HG03460 (cell line): ENCODE results near the gene PTGFRN.
"Not testable (repeated sequence)": the region's sequence is repeated elsewhere in the genome, so short reads cannot be mapped to it uniquely, and the experiment has no call there.

Source experiments
- ATAC-seq: cut with Tn5 transposase; IDR thresholded peaks from one replicate; pipeline ENCODE4 v1.9.1; 2021; ENCODE audit not compliant: unreplicated experiment

The PTGFRN gene

DNA sequence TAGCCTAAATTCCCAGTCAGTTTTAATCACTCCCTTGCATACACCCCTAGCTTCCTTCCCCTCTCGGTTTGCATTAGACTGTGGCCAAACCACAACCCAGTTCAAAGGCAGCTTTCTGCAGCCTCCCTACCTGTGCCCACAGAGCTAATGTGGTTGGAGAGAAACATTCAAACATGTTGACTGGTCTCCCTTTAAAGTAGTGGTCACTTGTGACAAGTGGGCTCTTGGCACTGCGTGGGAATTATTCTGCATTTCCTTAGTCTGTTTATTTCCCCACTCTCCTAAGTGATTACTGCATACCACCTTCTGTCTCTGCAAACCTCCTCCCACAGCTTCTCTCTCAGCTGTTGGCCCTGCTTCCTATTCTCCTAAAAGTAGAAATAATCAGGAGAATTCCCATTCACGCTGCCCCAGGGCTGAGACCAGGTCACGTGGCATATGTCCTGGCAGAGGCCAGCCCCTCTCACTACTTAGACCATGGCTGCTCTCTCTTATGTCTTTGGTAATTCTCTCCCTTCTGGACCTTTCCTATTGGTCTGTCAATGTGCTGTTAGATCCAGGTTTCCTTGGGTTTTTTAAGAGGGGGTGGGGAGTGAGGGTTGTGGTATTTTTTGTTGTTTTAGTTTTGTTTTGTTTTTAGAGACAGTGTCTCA lies 53.4 kb downstream of the PTGFRN start:
- ATAC-seq: no peak

- no peak for ATAC-seq
These were observed 57.1 kb downstream of the PTGFRN start for GRCh38 chr1:116966791-116967190.

DNA sequence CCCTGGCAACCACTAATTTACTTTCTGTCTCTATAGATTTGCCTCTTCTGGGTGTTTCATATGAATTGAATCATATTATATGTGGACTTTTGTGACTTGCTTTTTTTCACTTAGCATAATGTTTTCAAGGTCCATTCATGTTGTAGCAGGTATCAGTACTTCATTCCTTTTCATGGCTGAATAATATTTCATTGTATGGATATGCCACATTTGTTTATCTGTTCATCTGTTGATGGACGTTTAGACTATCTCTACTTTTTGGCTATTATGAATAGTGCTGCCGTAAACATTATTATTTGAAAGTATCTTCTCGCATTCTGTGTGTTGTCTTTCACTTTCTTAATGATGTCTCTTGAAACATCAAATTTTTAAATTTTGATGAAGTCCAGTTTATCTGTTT lies 59.0 kb downstream of the PTGFRN start:
- no peak for ATAC-seq

GRCh38 chr1:116971258-116971860 lies 61.6 kb downstream of the PTGFRN start:
- no peak for ATAC-seq

DNA sequence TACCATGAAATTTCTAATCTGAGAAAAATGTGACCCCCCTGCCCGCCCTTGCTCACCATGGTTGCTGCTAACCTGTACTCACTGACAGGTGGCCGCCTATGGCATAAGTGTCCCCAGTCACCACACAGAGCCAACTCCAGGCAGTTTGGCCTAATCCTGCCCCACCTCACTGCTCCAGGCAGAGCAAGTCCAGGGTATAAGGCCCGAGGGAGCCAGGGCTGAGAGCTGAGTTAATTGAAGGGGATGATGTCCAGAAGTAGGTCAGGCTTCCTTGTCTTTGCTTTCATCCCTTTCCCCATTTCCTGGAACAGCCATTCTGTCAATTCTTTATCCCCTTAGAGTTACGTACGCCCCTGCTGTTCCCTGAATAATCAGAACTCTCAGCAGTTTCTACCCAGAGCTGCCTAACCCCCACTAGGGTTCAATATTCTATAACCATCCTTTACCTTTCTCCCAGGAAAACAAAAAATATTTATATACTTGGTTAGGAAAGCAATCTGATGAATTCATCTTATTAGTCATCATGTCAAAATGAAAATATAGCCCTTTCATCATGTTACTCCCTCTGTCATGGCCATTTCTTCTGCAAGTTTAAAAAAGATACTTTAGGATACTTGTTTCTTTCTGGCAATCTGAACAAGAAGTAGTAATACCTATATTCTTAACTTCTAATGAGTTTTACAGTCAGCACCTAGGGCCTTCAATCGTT lies 62.4 kb downstream of the PTGFRN start:
- no peak for ATAC-seq

GRCh38 chr1:116972674-116973030 lies 62.9 kb downstream of the PTGFRN start:
- ATAC-seq: no peak

DNA sequence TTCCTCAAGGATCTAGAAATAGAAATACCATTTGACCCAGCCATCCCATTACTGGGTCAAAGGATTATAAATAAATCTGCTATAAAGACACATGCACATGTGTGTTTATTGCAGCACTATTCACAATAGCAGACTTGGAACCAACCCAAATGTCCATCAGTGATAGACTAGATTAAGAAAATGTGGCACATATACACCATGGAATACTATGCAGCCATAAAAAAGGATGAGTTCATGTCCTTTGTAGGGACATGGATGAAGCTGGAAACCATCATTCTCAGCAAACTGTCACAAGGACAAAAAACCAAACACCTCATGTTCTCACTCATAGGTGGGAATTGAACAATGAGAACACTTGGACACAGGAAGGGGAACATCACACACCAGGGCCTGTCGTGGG lies 70.6 kb downstream of the PTGFRN start:
- ATAC-seq: not testable (repeated sequence)

- ATAC-seq: no peak
These were observed 71.9 kb downstream of the PTGFRN start for GRCh38 chr1:116981521-116982037.

DNA sequence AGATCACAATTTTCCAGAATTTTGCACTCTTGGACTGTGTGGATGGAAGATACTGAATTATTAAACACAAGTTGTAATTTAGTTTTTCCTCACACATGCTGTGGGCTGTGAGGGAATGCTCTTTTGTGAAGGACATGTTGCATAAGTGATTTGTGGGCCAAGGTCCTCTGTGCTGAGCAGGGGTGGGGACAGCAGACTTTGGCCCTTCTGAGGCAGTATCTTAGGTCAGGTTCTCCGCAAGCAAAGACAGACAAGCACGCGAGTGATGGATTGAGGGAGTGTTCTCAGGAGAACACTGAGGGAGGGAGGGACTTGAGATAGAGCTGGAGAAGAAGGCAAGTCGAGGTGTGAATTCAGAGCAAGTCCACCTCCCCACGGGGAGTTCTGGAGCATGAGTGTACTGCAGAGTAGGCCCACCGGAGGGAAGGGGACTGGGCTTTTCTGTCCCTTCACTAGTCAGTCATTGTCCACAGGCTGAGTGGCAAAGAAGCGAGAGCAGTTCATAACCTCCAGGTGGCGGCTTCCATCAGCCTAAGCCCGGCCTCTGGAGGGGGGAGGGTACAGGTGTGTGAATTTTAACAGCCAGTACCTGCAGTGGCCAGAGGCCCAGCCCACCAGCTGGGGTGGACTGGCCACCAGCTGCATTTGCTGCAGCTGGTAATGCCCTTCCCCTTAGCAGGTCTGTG lies 72.7 kb downstream of the PTGFRN start:
- no peak for ATAC-seq

GRCh38 chr1:116983112-116983511 lies 73.4 kb downstream of the PTGFRN start:
- no peak for ATAC-seq

DNA sequence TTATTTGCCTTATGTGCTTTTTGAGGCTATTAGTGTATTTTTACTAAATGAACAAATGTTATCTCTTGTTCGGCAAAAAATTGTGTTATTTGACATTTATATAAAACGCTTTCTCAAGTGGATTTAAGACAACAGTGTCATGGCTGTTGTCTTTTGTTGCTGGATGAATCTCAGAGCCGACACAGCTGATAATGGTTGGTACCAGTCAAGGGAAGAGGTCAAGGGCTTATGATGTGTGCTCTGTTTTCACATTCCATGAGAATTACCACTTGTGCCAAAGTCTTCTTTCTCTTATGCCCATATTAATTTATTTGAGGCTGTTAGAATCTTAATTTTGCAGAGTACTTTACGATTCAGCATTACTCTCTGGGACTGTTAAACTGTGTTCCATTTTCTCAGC lies 74.0 kb downstream of the PTGFRN start:
- ATAC-seq: no peak

DNA sequence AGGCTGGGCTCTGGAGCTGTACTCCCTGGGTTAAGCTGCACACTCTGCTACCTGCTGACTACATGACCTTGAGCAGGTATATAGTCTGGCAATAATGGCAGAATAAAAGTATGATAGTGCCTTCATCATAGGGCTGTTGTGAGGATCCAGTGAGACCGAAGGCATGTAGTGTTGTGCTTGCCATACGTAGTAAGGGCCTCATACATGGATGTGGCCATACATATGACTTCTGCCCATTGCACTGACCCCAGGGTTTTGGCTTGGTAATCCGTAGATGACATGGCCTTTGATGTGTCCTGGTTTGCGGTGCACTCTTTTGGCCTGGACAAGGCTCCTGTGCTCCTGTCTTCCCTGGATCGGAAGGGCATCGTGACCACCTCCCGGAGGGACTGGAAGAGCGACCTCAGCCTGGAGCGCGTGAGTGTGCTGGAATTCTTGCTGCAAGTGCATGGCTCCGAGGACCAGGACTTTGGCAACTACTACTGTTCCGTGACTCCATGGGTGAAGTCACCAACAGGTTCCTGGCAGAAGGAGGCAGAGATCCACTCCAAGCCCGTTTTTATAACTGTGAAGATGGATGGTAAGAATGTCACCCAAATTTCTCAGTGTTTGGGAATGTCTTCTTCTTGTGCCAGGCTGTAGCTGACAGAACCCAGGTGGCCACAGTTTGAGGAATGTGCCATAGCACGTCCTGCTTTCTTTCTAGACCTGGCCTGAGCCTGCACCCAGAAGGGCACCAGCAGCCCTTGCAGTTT lies 74.9 kb downstream of the PTGFRN start:
- no peak for ATAC-seq

DNA sequence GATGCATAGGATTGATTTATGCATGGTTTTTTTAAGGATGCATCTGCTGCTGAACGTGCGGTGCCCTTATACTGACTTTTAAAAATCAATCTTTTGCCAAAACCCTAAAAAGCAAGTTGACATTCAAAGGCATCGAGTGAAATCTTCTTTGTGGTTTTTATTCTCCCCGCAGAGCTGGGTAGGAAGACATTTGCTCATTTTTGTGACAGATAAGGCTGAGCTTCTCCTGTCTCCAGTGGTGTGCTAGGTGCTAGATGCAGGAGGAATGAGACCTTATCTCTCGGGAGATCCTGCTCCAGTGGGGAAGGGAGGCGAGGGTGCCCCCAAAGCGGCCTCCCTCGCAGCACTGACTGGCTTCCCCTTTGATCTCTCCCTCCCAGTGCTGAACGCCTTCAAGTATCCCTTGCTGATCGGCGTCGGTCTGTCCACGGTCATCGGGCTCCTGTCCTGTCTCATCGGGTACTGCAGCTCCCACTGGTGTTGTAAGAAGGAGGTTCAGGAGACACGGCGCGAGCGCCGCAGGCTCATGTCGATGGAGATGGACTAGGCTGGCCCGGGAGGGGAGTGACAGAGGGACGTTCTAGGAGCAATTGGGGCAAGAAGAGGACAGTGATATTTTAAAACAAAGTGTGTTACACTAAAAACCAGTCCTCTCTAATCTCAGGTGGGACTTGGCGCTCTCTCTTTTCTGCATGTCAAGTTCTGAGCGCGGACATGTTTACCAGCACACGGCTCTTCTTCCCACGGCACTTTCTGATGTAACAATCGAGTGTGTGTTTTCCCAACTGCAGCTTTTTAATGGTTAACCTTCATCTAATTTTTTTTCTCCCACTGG lies 76.9 kb downstream of the PTGFRN start:
- ATAC-seq: no peak

DNA sequence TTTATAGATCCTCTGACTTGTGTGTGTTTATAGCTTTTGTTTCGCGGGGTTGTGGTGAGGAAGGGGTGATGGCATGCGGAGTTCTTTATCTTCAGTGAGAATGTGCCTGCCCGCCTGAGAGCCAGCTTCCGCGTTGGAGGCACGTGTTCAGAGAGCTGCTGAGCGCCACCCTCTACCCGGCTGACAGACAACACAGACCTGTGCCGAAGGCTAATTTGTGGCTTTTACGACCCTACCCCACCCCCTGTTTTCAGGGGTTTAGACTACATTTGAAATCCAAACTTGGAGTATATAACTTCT lies 77.5 kb downstream of the PTGFRN start:
- no peak for ATAC-seq

DNA sequence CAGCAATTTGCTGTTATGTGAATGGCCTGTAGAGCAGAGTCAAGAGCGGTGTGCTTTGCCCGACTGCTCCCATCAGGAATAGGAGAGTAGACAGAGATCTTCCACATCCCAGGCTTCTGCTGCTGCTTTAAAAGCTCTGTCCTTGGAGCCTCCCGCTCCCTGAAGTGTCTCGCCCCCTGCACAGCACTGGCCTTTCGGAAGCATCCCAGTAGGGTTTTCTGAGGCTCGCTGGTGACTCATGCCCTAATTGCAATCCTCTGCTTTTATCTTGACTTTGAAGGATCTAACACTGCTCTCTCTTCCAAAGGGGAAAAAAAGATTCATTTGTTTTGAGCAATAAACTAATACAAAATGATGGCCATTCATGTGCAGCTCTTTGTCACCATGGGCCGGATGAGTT lies 78.5 kb downstream of the PTGFRN start:
- no peak for ATAC-seq

- no peak for ATAC-seq
These were observed 79.2 kb downstream of the PTGFRN start for GRCh38 chr1:116988908-116989307.

GRCh38 chr1:116989835-116990234 lies 80.1 kb downstream of the PTGFRN start:
- no peak for ATAC-seq

- ATAC-seq: no peak
These were observed 81.0 kb downstream of the PTGFRN start for GRCh38 chr1:116990612-116991151.

DNA sequence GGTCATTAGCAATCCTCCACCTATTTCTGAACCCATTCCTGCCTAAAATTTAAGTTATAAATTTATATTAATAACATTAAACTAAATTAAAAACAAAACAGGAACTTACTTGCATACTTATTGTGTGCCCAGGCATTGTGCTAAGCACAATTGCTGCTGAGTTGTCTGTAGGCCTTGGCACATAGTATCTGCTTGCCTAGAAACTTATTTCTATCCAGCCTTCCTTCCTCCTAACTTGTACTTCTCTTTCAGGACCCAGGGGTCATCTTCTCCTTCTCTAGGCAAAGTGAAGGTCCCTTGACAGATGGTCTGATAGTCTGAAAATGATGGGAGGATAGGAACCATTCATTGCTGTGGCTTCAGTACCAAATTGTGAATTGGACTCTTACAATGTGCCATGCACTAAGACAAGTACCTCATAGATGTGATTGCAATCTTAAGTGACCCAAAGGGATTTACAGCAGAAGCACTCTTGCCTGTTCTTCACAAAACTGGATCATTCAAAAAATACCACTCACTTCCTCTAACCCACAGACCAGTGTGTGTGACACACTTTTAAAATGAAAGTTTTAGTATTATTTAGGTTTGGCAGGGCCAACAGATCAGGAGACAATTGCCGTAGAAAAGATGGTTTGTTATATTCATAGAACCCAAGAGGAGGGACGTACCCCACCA lies 81.6 kb downstream of the PTGFRN start:
- no peak for ATAC-seq
